Measurements from ENCODE around the gene STK11IP. TPM values are rescaled to one million over a fixed set of nuclear protein-coding genes. Genes with fewer than 3 reads are reported as not detected.
A peak's percentile ranks its signal among the peaks of the same experiment; 100 is the strongest.

The STK11IP gene
- 10 to 100 TPM; 20.0 to 25.3 TPM for total RNA-seq

DNA sequence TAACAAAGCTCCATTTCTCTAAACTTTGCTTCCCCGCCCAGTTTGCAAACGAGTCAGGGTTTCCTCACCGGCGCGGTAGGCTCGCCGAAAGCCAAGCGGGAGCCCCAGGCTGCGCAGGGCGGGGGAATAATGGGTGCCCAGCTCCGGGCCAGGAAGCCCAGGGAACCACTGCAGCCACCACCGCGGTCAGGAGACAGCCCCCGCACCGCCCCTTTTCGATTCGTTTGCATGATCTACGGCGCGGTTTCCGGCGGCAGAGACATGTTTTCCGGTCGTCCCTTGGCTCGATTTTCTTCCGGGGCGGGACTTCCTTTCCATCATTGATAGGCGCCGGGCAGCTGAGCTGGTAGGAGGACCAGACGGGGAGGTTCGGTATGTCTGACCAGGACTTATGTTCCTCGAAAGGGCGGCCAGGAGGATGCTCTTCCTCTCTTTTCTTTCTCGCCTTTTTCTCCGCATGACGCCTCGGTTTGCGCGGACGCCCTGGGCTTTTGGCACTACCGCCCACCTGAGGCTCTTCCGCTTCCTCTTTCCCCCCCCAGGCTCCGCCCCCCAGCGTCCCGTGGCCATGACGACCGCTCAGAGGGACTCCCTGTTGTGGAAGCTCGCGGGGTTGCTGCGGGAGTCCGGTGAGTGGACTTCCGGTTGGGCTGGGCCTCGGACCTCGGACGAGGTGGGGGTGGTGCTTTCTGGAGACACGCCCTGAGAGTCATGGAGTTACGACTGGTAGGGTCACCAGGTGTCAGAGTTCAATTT is at the start of gene STK11IP:
Gene STK11IP, plus strand, starts transcription at position 306 of the 756 bp plus-strand sequence. Its CDS starts 263 bp downstream, at position 569.
- Histone ChIP-seq H3K4me1 (ENCODE audit: control insufficient read depth in 1 of 2, low read depth in 2 of 2) (peaks cover 6 to 16% of the 10 kb centered on the region in 2 donors), H3K9me3 (no peaks in the 10 kb centered on the region), H3K27me3 (replicated peaks; ENCODE audit: insufficient read depth) (no peaks in the 10 kb centered on the region), H3K36me3 (peaks cover 4% of the 10 kb centered on the region), H3K27ac (peak within 1 kb of the TSS; percentile 84 to 95), H3K4me3 (peak within 1 kb of the TSS; percentile 92)
- peak; percentile 97 for DNase-seq (ENCODE audit: low spot score)
- TF ChIP-seq, protein P1, sequence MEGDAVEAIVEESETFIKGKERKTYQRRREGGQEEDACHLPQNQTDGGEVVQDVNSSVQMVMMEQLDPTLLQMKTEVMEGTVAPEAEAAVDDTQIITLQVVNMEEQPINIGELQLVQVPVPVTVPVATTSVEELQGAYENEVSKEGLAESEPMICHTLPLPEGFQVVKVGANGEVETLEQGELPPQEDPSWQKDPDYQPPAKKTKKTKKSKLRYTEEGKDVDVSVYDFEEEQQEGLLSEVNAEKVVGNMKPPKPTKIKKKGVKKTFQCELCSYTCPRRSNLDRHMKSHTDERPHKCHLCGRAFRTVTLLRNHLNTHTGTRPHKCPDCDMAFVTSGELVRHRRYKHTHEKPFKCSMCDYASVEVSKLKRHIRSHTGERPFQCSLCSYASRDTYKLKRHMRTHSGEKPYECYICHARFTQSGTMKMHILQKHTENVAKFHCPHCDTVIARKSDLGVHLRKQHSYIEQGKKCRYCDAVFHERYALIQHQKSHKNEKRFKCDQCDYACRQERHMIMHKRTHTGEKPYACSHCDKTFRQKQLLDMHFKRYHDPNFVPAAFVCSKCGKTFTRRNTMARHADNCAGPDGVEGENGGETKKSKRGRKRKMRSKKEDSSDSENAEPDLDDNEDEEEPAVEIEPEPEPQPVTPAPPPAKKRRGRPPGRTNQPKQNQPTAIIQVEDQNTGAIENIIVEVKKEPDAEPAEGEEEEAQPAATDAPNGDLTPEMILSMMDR (IDR thresholded peaks at IDR 0.05): no peak
- peak; percentile 97 for ATAC-seq (ENCODE audit: insufficient number of reproducible peaks, low FRiP score, low read depth)

GRCh38 chr2:219548990-219549389 is 48.7 kb upstream of the STK11IP start:
- Histone ChIP-seq H3K27ac (no peak overlapping the region), H3K27me3 (replicated peaks; ENCODE audit: insufficient read depth) (no peaks in the 10 kb centered on the region), H3K4me1 (ENCODE audit: control insufficient read depth in 1 of 2, low read depth in 2 of 2) (peaks cover 16 to 27% of the 10 kb centered on the region in 2 donors), H3K4me3 (no peak overlapping the region), H3K9me3 (no peaks in the 10 kb centered on the region), H3K36me3 (no peaks in the 10 kb centered on the region)
- TF ChIP-seq, protein P1 (IDR thresholded peaks at IDR 0.05): no peak
- no peak for DNase-seq (ENCODE audit: low spot score)
- ATAC-seq (ENCODE audit: insufficient number of reproducible peaks, low FRiP score, low read depth): no peak

DNA sequence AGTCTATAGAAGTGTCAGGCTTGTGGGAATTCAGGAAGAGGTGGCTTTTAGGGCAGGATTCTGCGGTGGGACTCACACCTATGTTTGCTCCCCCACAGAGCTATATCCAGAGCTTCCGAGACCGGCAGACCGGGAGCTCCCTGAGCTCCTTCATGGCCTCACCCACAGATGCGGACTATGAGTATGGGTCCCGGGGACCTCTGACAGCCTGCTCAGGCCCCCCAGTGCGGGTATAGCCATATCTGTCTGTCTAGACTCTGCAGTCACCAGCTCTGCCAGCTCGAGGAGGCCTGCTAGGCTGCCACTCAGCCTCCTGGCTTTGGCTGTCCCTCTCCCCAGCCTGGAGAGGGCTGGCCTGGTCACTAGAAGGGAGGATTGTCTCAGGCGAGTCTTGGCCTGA is 48.0 kb upstream of the STK11IP start:
- TF ChIP-seq, protein P1 (IDR thresholded peaks at IDR 0.05): no peak
- Histone ChIP-seq H3K27me3 (replicated peaks; ENCODE audit: insufficient read depth) (no peaks in the 10 kb centered on the region), H3K27ac (no peak overlapping the region), H3K4me1 (ENCODE audit: control insufficient read depth in 1 of 2, low read depth in 2 of 2) (peaks cover 10 to 21% of the 10 kb centered on the region in 2 donors), H3K9me3 (no peaks in the 10 kb centered on the region), H3K36me3 (no peaks in the 10 kb centered on the region), H3K4me3 (no peak overlapping the region)
- DNase-seq (ENCODE audit: low spot score) (no peak), ATAC-seq (ENCODE audit: insufficient number of reproducible peaks, low FRiP score, low read depth) (no peak)

DNA sequence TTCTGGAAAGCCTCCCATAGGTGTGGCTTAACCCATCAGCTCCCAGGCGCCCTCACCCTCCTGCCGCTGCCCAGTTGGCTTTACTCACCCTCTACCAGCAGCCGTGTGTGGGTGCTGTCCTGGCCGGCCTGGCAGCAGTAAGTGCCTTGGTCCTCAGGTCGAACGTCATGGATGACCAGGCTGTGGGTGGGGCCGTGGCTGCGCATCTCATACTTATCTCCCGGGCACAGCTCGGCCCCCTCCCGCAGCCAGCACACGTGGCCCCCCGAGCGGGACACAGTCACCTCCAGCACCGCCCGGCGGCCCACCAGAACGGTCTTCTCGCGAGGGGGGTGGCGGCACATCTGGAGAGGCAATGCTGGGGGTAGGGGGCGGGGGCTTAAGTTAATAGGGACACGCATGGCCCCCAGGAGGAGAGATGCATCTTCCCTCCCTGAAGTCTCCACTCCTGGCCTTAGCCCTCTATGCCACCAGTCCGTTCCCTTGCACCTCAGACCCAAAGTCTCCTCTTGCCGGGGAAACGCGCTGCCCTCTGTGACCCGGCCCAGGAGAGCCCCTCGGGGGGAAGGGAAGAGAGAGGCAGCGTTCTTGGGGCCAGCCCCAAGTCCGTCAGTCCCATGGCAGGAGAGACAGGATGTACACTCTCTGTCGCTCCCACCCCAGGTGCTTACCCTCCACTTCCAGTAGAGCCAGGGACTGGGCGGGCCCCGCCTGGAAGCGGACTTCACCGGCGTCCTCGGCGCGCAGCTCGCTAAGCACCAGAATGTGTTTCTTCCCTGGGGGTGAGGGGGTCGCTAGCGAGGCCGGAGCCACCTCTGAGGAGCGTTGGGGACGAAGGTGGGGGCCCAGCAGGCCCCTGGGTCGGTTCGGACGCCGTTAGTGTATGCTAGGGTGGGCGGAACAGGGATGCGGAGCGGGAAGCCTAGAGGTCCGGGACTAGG is 45.9 kb upstream of the STK11IP start:
- no peak for ATAC-seq (ENCODE audit: insufficient number of reproducible peaks, low FRiP score, low read depth)
- H3K27ac ChIP-seq: peak overlapping the region in 1 of 2 donors; percentile 34

More for the DNA sequence above, 45.9 kb upstream of the STK11IP start:
- Histone ChIP-seq H3K4me1 (ENCODE audit: control insufficient read depth in 1 of 2, low read depth in 2 of 2) (peaks cover 10 to 18% of the 10 kb centered on the region in 2 donors), H3K36me3 (peaks cover 4% of the 10 kb centered on the region), H3K9me3 (no peaks in the 10 kb centered on the region), H3K27me3 (replicated peaks; ENCODE audit: insufficient read depth) (no peaks in the 10 kb centered on the region), H3K4me3 (peak overlapping the region; percentile 75)
- DNase-seq (ENCODE audit: low spot score): no peak
- TF ChIP-seq, protein P1 (IDR thresholded peaks at IDR 0.05): no peak

Measured in thoracic aorta (tissue), 2 donors.